ENCODE results near the gene CD163. TPM values are rescaled to one million over a fixed set of nuclear protein-coding genes. Genes with fewer than 3 reads are reported as not detected.

CD163 gene
- total RNA-seq, 1 donor from 2014 or later = not detected

DNA sequence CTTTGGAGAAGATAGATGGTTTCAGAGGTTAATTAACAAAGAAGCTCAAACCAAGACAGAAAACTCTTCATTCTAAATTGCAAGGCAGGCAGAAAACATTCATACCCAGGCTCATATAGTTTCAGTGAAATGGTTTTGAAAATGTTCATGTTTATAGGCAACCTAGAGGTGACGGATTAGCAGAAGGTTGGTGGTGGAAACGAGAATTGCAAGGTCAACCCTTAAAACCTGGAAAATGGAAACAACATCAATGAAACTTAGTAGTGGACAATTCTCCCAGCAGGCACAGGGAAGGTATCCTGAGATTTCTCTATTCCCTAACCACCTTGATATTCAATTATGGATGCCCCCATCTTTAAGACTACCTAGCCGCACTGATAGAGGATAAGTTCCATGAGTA, 965 bp downstream of the CD163 start:
- Histone ChIP-seq H3K27me3 (ENCODE audit: insufficient read depth, low read length) (no peaks in the 10 kb centered on the region), H2AFZ (ENCODE audit: low read depth, low read length) (no peak overlapping the region), H3K4me1 (ENCODE audit: insufficient read depth, low read length) (no peaks in the 10 kb centered on the region), H3K79me2 (ENCODE audit: insufficient read depth, low read length) (no peaks in the 10 kb centered on the region), H3K4me3 (ENCODE audit: insufficient read depth, low read depth, low read length) (no peak overlapping the region), H3K9me3 (ENCODE audit: insufficient read depth, low read depth, low read length) (no peaks in the 10 kb centered on the region), H3K27ac (ENCODE audit: low read depth, low read length) (no peak overlapping the region), H4K20me1 (ENCODE audit: insufficient read depth, low read length) (no peaks in the 10 kb centered on the region), H3K4me2 (ENCODE audit: low read length) (no peak overlapping the region), H3K9ac (ENCODE audit: low read length) (no peak overlapping the region), H3K36me3 (ENCODE audit: insufficient read depth, low read length) (no peaks in the 10 kb centered on the region)
- Mint-ChIP-seq H3K36me3 (ENCODE audit: low read depth, unreplicated experiment) (no peaks in the 10 kb centered on the region), H3K4me1 (ENCODE audit: low read depth, unreplicated experiment) (peaks cover 16% of the 10 kb centered on the region), H3K4me3 (ENCODE audit: unreplicated experiment) (no peak overlapping the region), H3K27me3 (ENCODE audit: low read depth, unreplicated experiment) (no peaks in the 10 kb centered on the region), H3K9me3 (ENCODE audit: unreplicated experiment) (no peaks in the 10 kb centered on the region), H3K27ac (ENCODE audit: unreplicated experiment) (no peak overlapping the region)
- FAIRE-seq (no peak), DNase-seq (ENCODE audit: low read depth) (no peak)
- TF ChIP-seq, protein P1, sequence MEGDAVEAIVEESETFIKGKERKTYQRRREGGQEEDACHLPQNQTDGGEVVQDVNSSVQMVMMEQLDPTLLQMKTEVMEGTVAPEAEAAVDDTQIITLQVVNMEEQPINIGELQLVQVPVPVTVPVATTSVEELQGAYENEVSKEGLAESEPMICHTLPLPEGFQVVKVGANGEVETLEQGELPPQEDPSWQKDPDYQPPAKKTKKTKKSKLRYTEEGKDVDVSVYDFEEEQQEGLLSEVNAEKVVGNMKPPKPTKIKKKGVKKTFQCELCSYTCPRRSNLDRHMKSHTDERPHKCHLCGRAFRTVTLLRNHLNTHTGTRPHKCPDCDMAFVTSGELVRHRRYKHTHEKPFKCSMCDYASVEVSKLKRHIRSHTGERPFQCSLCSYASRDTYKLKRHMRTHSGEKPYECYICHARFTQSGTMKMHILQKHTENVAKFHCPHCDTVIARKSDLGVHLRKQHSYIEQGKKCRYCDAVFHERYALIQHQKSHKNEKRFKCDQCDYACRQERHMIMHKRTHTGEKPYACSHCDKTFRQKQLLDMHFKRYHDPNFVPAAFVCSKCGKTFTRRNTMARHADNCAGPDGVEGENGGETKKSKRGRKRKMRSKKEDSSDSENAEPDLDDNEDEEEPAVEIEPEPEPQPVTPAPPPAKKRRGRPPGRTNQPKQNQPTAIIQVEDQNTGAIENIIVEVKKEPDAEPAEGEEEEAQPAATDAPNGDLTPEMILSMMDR (IDR thresholded peaks at IDR 0.05; ENCODE audit: insufficient read depth, low read depth, low read length) = no peak
- no peak for TF ChIP-seq EZH2 (IDR thresholded peaks at IDR 0.05; ENCODE audit: insufficient read depth, low read length)

DNA sequence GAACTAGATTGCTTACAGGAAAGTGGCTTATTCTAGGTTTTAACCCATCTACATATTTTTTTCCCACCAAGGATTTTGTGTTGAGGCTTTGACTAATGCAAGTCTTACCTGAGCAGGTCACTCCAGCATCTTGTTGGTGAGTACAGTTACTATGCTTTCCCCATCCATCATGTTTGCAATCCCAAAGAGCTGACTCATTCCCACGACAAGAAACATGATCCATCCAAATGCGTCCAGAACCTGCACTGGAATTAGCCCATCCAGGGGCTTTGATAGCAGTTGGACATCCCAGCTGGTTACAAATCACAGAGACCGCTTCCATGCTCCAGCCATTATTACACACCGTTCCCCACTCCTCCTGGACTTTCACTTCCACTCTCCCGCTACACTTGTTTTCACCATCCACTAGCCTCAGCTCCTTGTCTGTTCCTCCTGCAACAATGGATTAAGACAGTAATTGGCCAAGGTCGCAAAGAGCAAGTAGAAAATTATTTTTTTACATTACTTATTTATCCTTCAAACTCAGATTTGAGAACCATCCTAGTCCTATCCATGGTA, 2.5 kb downstream of the CD163 start:
- H3K27ac Mint-ChIP-seq (ENCODE audit: unreplicated experiment) = no peak overlapping the region
- no peak for FAIRE-seq

DNA sequence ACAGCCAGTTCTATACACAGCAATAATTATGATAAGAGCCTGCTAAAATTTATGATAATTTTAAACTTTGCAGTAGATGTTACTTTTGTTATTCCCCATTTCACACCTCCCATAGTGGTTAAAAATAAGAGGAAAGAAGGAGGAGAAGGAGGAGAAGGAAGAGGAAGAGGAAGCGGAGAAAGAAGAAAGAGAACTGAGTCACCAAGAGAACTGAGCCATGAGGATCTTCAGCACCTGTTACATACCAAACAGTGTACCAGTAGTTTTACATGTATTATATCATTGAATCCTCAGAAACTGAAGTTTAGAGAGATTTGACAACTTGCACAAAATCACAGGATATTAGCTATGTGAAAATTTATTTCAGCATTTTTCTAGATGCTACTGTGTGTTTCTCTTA, 3.9 kb downstream of the CD163 start:
- no peak overlapping the region for H3K9ac ChIP-seq (ENCODE audit: low read length)
- Mint-ChIP-seq H3K4me3 (ENCODE audit: unreplicated experiment) (no peak overlapping the region), H3K36me3 (ENCODE audit: low read depth, unreplicated experiment) (no peaks in the 10 kb centered on the region), H3K27ac (ENCODE audit: unreplicated experiment) (no peak overlapping the region), H3K9me3 (ENCODE audit: unreplicated experiment) (peaks cover 1% of the 10 kb centered on the region), H3K27me3 (ENCODE audit: low read depth, unreplicated experiment) (no peaks in the 10 kb centered on the region), H3K4me1 (ENCODE audit: low read depth, unreplicated experiment) (peaks cover 19% of the 10 kb centered on the region)
- no peaks in the 10 kb centered on the region for H3K27me3 ChIP-seq (ENCODE audit: insufficient read depth, low read length)
- H2AFZ ChIP-seq (ENCODE audit: low read depth, low read length) = no peak overlapping the region
- H3K9me3 ChIP-seq (ENCODE audit: insufficient read depth, low read depth, low read length) = no peaks in the 10 kb centered on the region
- no peaks in the 10 kb centered on the region for H4K20me1 ChIP-seq (ENCODE audit: insufficient read depth, low read length)
- H3K27ac ChIP-seq (ENCODE audit: low read depth, low read length) = no peak overlapping the region
- H3K36me3 ChIP-seq (ENCODE audit: insufficient read depth, low read length) = no peaks in the 10 kb centered on the region
- H3K79me2 ChIP-seq (ENCODE audit: insufficient read depth, low read length) = no peaks in the 10 kb centered on the region
- H3K4me1 ChIP-seq (ENCODE audit: insufficient read depth, low read length) = no peaks in the 10 kb centered on the region
- H3K4me2 ChIP-seq (ENCODE audit: low read length) = no peak overlapping the region
- TF ChIP-seq EZH2 (IDR thresholded peaks at IDR 0.05; ENCODE audit: insufficient read depth, low read length) = no peak
- TF ChIP-seq, protein P1 (IDR thresholded peaks at IDR 0.05; ENCODE audit: insufficient read depth, low read depth, low read length) = no peak
- DNase-seq (ENCODE audit: low read depth) (no peak), FAIRE-seq (no peak)
- no peak overlapping the region for H3K4me3 ChIP-seq (ENCODE audit: insufficient read depth, low read depth, low read length)

More for the DNA sequence above, 2.5 kb downstream of the CD163 start:
- no peaks in the 10 kb centered on the region for H4K20me1 ChIP-seq (ENCODE audit: insufficient read depth, low read length)
- no peak for TF ChIP-seq EZH2 (IDR thresholded peaks at IDR 0.05; ENCODE audit: insufficient read depth, low read length)
- TF ChIP-seq, protein P1 (IDR thresholded peaks at IDR 0.05; ENCODE audit: insufficient read depth, low read depth, low read length) = no peak
- no peaks in the 10 kb centered on the region for H3K27me3 Mint-ChIP-seq (ENCODE audit: low read depth, unreplicated experiment)
- peak; percentile 9 for DNase-seq (ENCODE audit: low read depth)
- no peak overlapping the region for H2AFZ ChIP-seq (ENCODE audit: low read depth, low read length)
- H3K4me3 ChIP-seq (ENCODE audit: insufficient read depth, low read depth, low read length) = no peak overlapping the region
- no peak overlapping the region for H3K4me2 ChIP-seq (ENCODE audit: low read length)
- no peaks in the 10 kb centered on the region for H3K4me1 ChIP-seq (ENCODE audit: insufficient read depth, low read length)
- no peak overlapping the region for H3K9ac ChIP-seq (ENCODE audit: low read length)
- H3K27ac ChIP-seq (ENCODE audit: low read depth, low read length) = no peak overlapping the region
- no peaks in the 10 kb centered on the region for H3K79me2 ChIP-seq (ENCODE audit: insufficient read depth, low read length)
- no peaks in the 10 kb centered on the region for H3K36me3 ChIP-seq (ENCODE audit: insufficient read depth, low read length)
- H3K9me3 ChIP-seq (ENCODE audit: insufficient read depth, low read depth, low read length) = no peaks in the 10 kb centered on the region
- H3K27me3 ChIP-seq (ENCODE audit: insufficient read depth, low read length) = no peaks in the 10 kb centered on the region
- H3K36me3 Mint-ChIP-seq (ENCODE audit: low read depth, unreplicated experiment) = no peaks in the 10 kb centered on the region
- no peak overlapping the region for H3K4me3 Mint-ChIP-seq (ENCODE audit: unreplicated experiment)
- no peaks in the 10 kb centered on the region for H3K9me3 Mint-ChIP-seq (ENCODE audit: unreplicated experiment)
- peaks cover 19% of the 10 kb centered on the region for H3K4me1 Mint-ChIP-seq (ENCODE audit: low read depth, unreplicated experiment)

All from astrocyte (in vitro differentiated cells and primary cell).